GM23338 (cell line): ENCODE data around the gene UST. TPM values are rescaled to one million over a fixed set of nuclear protein-coding genes. Genes with fewer than 3 reads are reported as not detected.

ENCODE experiments used
- ATAC-seq: fragments of 200-7000 bp; cut with Tn5 transposase; 3 replicates; pipeline ENCODE4 v1.9.1; 2020
- DNase-seq: peaks from one replicate; pipeline ENCODE4 v3.0.0-alpha.2; 2015; ENCODE audit warnings: low spot score
- H2AFZ ChIP-seq: fragments of 200-600 bp; sonication (generic); 2 replicates; pipeline ENCODE4 v1.8.0; 2016; ENCODE audit warnings: antibody characterized with exemption, mild to moderate bottlenecking, moderate library complexity
- H3F3A ChIP-seq: fragments of 200-600 bp; sonication (generic); replicated peaks from 2 replicates; pipeline ENCODE4 v1.8.0; 2017; ENCODE audit warnings: antibody characterized with exemption, mixed run types, low read depth
- H3K27ac ChIP-seq: fragments of 200-600 bp; sonication (generic); 2 replicates; pipeline ENCODE4 v1.6.1; 2016; ENCODE audit warnings: low read depth
- H3K27me3 ChIP-seq: fragments of 200-600 bp; sonication (generic); 2 replicates; pipeline ENCODE4 v1.8.0; 2016; ENCODE audit warnings: mild to moderate bottlenecking, mixed run types, moderate library complexity; ENCODE audit not compliant: insufficient read depth
- H3K36me3 ChIP-seq: fragments of 200-600 bp; sonication (generic); 2 replicates; pipeline ENCODE4 v1.8.0; 2016; ENCODE audit warnings: mild to moderate bottlenecking; ENCODE audit not compliant: insufficient read depth
- H3K4me1 ChIP-seq: fragments of 200-600 bp; sonication (generic); 2 replicates; pipeline ENCODE4 v1.8.0; 2016; ENCODE audit warnings: mild to moderate bottlenecking, moderate library complexity; ENCODE audit not compliant: insufficient read depth
- H3K4me2 ChIP-seq: fragments of 200-600 bp; sonication (generic); 2 replicates; pipeline ENCODE4 v1.7.1; 2017; ENCODE audit warnings: mixed run types
- H3K4me3 ChIP-seq: fragments of 200-600 bp; sonication (generic); 2 replicates; pipeline ENCODE4 v1.6.1; 2016; ENCODE audit warnings: mixed run types
- H3K79me2 ChIP-seq: fragments of 200-600 bp; sonication (generic); replicated peaks from 2 replicates; pipeline ENCODE4 v1.8.0; 2017; ENCODE audit warnings: mild to moderate bottlenecking; ENCODE audit not compliant: insufficient read depth
- H3K9me2 ChIP-seq: fragments of 200-600 bp; sonication (generic); 2 replicates; pipeline ENCODE4 v1.8.0; 2017; ENCODE audit not compliant: insufficient read depth
- H4K20me1 ChIP-seq: fragments of 200-600 bp; sonication (generic); replicated peaks from 2 replicates; pipeline ENCODE4 v1.8.0; 2017; ENCODE audit warnings: mild to moderate bottlenecking; ENCODE audit not compliant: insufficient read depth
- H3K27ac Mint-ChIP-seq: 2 replicates; pipeline ENCODE4 v1.8.0; 2020; ENCODE audit warnings: inconsistent platforms, mild to moderate bottlenecking, moderate library complexity, mixed read lengths
- H3K27me3 Mint-ChIP-seq: 3 replicates; pipeline ENCODE4 v1.8.0; 2022; ENCODE audit warnings: low read depth, mild to moderate bottlenecking, moderate library complexity, mixed read lengths, inconsistent platforms; ENCODE audit not compliant: insufficient read depth, poor library complexity
- H3K36me3 Mint-ChIP-seq: 3 replicates; pipeline ENCODE4 v1.8.0; 2021; ENCODE audit warnings: low read depth, mild to moderate bottlenecking, inconsistent platforms, moderate library complexity, mixed read lengths
- H3K4me1 Mint-ChIP-seq: 3 replicates; pipeline ENCODE4 v1.8.0; 2020; ENCODE audit warnings: mild to moderate bottlenecking, inconsistent platforms, mixed read lengths
- H3K4me3 Mint-ChIP-seq: 3 replicates; pipeline ENCODE4 v1.8.0; 2021; ENCODE audit warnings: moderate library complexity, mild to moderate bottlenecking, inconsistent platforms, mixed read lengths
- H3K9me3 Mint-ChIP-seq: 3 replicates; pipeline ENCODE4 v1.8.0; 2020; ENCODE audit warnings: moderate library complexity, mild to moderate bottlenecking, inconsistent platforms, mixed read lengths
- CTCF ChIP-seq, 2 experiments: fragments of 200-600 bp in 1 of 2; sonication (generic) in 1 of 2; conservative IDR thresholded peaks; 2 replicates each; pipeline versions ENCODE4 v1.5.1 to v1.6.1; 2016 to 2017; ENCODE audit warnings: antibody characterized with exemption in 2 of 2, low read depth in 2 of 2, mild to moderate bottlenecking in 2 of 2, moderate library complexity in 1 of 2
- EZH2 ChIP-seq: fragments of 200-600 bp; sonication (generic); IDR thresholded peaks from one replicate; pipeline ENCODE4 v1.8.0; 2017; ENCODE audit warnings: antibody characterized with exemption, mild to moderate bottlenecking, low read depth; ENCODE audit not compliant: unreplicated experiment
- JUNB ChIP-seq: IDR thresholded peaks from one replicate; pipeline ENCODE4 v1.6.1; 2016; ENCODE audit warnings: antibody characterized with exemption; ENCODE audit not compliant: unreplicated experiment
- NANOG ChIP-seq: IDR thresholded peaks from 2 replicates; pipeline ENCODE4 v1.6.1; 2016; ENCODE audit warnings: antibody characterized with exemption, borderline replicate concordance
- REST ChIP-seq: IDR thresholded peaks from one replicate; pipeline ENCODE4 v1.6.1; 2018; ENCODE audit warnings: antibody characterized with exemption; ENCODE audit not compliant: unreplicated experiment
- ZNF114 ChIP-seq: fragments of 250-450 bp; sonication (Bioruptor Pico); IDR thresholded peaks from 2 replicates; pipeline ENCODE4 v1.5.0; 2020; ENCODE audit warnings: mild to moderate bottlenecking, moderate library complexity
- polyA plus RNA-seq: library from polyadenylated mRNA; unstranded; fragments of >200 nt; fragmentation: Nextera tagmentation; extraction: Ambion mirVana; gene quantifications from 2 replicates; pipeline ENCODE4 v1.2.1, GENCODE V29; 2016
- total RNA-seq: library from RNA; depleted of rRNA; stranded (reverse); fragments of >200 nt; shearing (Covaris generic); gene quantifications from 2 replicates; pipeline ENCODE4 v1.2.3, GENCODE V29; 2014
- TF ChIP-seq, protein P1 (sequence below): fragments of 250-450 bp; sonication (Bioruptor Pico); IDR thresholded peaks from 2 replicates; pipeline ENCODE4 v1.5.0; 2020; ENCODE audit warnings: mild to moderate bottlenecking, moderate library complexity

The UST gene
- total and polyA plus RNA-seq, 2 experiments from 2014 or later, result 12.6 to 33.0 TPM

- H3K4me3 ChIP-seq, result no peak overlapping the region
- ATAC-seq (no peak), DNase-seq (no peak)
- H3K4me2 ChIP-seq, result no peak overlapping the region
- Mint-ChIP-seq H3K9me3 (no peaks in the 10 kb centered on the region), H3K4me3 (no peak overlapping the region), H3K4me1 (peaks cover 57% of the 10 kb centered on the region), H3K27me3 (peaks cover 7% of the 10 kb centered on the region), H3K27ac (no peak overlapping the region), H3K36me3 (peaks cover 25% of the 10 kb centered on the region; the same call in 2 of the 3 replicates)
- no peaks in the 10 kb centered on the region; the same call in 1 of the 2 replicates for H3F3A ChIP-seq
- H2AFZ ChIP-seq, result no peak overlapping the region
- no peaks in the 10 kb centered on the region for H3K36me3 ChIP-seq
- no peaks in the 10 kb centered on the region for H4K20me1 ChIP-seq
- no peaks in the 10 kb centered on the region for H3K27me3 ChIP-seq
- no peaks in the 10 kb centered on the region; the same call in 1 of the 2 replicates for H3K79me2 ChIP-seq
- peaks cover 27% of the 10 kb centered on the region for H3K4me1 ChIP-seq
- H3K27ac ChIP-seq, result no peak overlapping the region
- no peaks in the 10 kb centered on the region for H3K9me2 ChIP-seq
- TF ChIP-seq ZNF114 (CRISPR knock-in tag) (no peak), EZH2 (no peak), JUNB (no peak), NANOG (no peak), CTCF (conservative IDR thresholded peaks at IDR 0.05; ENCODE audit: low read depth in 2 of 2) (no peak), REST (no peak)
- TF ChIP-seq, protein P1, sequence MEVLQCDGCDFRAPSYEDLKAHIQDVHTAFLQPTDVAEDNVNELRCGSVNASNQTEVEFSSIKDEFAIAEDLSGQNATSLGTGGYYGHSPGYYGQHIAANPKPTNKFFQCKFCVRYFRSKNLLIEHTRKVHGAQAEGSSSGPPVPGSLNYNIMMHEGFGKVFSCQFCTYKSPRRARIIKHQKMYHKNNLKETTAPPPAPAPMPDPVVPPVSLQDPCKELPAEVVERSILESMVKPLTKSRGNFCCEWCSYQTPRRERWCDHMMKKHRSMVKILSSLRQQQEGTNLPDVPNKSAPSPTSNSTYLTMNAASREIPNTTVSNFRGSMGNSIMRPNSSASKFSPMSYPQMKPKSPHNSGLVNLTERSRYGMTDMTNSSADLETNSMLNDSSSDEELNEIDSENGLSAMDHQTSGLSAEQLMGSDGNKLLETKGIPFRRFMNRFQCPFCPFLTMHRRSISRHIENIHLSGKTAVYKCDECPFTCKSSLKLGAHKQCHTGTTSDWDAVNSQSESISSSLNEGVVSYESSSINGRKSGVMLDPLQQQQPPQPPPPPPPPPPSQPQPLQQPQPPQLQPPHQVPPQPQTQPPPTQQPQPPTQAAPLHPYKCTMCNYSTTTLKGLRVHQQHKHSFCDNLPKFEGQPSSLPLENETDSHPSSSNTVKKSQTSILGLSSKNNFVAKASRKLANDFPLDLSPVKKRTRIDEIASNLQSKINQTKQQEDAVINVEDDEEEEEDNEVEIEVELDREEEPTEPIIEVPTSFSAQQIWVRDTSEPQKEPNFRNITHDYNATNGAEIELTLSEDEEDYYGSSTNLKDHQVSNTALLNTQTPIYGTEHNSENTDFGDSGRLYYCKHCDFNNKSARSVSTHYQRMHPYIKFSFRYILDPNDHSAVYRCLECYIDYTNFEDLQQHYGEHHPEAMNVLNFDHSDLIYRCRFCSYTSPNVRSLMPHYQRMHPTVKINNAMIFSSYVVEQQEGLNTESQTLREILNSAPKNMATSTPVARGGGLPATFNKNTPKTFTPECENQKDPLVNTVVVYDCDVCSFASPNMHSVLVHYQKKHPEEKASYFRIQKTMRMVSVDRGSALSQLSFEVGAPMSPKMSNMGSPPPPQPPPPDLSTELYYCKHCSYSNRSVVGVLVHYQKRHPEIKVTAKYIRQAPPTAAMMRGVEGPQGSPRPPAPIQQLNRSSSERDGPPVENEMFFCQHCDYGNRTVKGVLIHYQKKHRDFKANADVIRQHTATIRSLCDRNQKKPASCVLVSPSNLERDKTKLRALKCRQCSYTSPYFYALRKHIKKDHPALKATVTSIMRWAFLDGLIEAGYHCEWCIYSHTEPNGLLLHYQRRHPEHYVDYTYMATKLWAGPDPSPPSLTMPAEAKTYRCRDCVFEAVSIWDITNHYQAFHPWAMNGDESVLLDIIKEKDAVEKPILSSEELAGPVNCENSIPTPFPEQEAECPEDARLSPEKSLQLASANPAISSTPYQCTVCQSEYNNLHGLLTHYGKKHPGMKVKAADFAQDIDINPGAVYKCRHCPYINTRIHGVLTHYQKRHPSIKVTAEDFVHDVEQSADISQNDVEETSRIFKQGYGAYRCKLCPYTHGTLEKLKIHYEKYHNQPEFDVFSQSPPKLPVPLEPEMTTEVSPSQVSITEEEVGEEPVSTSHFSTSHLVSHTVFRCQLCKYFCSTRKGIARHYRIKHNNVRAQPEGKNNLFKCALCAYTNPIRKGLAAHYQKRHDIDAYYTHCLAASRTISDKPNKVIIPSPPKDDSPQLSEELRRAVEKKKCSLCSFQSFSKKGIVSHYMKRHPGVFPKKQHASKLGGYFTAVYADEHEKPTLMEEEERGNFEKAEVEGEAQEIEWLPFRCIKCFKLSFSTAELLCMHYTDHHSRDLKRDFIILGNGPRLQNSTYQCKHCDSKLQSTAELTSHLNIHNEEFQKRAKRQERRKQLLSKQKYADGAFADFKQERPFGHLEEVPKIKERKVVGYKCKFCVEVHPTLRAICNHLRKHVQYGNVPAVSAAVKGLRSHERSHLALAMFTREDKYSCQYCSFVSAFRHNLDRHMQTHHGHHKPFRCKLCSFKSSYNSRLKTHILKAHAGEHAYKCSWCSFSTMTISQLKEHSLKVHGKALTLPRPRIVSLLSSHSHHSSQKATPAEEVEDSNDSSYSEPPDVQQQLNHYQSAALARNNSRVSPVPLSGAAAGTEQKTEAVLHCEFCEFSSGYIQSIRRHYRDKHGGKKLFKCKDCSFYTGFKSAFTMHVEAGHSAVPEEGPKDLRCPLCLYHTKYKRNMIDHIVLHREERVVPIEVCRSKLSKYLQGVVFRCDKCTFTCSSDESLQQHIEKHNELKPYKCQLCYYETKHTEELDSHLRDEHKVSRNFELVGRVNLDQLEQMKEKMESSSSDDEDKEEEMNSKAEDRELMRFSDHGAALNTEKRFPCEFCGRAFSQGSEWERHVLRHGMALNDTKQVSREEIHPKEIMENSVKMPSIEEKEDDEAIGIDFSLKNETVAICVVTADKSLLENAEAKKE, result no peak
Measured at GRCh38 chr6:149012040-149012545, 265.3 kb downstream of the UST start.
